Measurements from ENCODE around the gene RNU7-1.
"Not testable (repeated sequence)": the region's sequence is repeated elsewhere in the genome, so short reads cannot be mapped to it uniquely, and the experiment has no call there.

RNU7-1 gene

GRCh38 chr12:6943722-6944380 is at the start of gene RNU7-1, which contains the start of gene C12orf57:
TSS of gene RNU7-1 (plus strand) at chr12:6943816.
TSS of gene C12orf57 (plus strand) at chr12:6944022. CDS start at chr12:6944122, 100 bp downstream.
- no peak for FAIRE-seq

GRCh38 chr12:6894321-6894720 is 49.3 kb upstream of the RNU7-1 start:
- no peak for FAIRE-seq

- no peak for FAIRE-seq
Observed at GRCh38 chr12:6896846-6897435, 46.7 kb upstream of the RNU7-1 start.

GRCh38 chr12:6899427-6899826 is 44.2 kb upstream of the RNU7-1 start:
- FAIRE-seq = no peak

- no peak for FAIRE-seq
Observed at GRCh38 chr12:6899837-6900519, 43.6 kb upstream of the RNU7-1 start.

GRCh38 chr12:6902448-6902847 is 41.2 kb upstream of the RNU7-1 start:
- no peak for FAIRE-seq

- no peak for FAIRE-seq
Observed at GRCh38 chr12:6903722-6904121, 39.9 kb upstream of the RNU7-1 start.

GRCh38 chr12:6904280-6905276 is 39.0 kb upstream of the RNU7-1 start, which contains the start of gene LRRC23:
TSS of gene LRRC23 (plus strand) at chr12:6904822. CDS start at chr12:6905634, 812 bp downstream.
- FAIRE-seq = peak; percentile 95

GRCh38 chr12:6905414-6906040 is 38.1 kb upstream of the RNU7-1 start:
- no peak for FAIRE-seq

- not testable (repeated sequence) for FAIRE-seq
Observed at GRCh38 chr12:6908141-6908540, 35.5 kb upstream of the RNU7-1 start.

- FAIRE-seq = no peak
Observed at GRCh38 chr12:6909421-6910145, 34.0 kb upstream of the RNU7-1 start.

- FAIRE-seq = no peak
Observed at GRCh38 chr12:6912164-6912935, 31.3 kb upstream of the RNU7-1 start.

GRCh38 chr12:6914246-6914946 is 29.2 kb upstream of the RNU7-1 start, which contains the start of gene ENO2:
TSS of gene ENO2 (plus strand) at chr12:6914580. CDS start at chr12:6915833, 1,253 bp downstream.
- no peak for FAIRE-seq

- FAIRE-seq = no peak
Observed at GRCh38 chr12:6914947-6915788, 28.4 kb upstream of the RNU7-1 start.

- no peak for FAIRE-seq
Observed at GRCh38 chr12:6915789-6916285, 27.8 kb upstream of the RNU7-1 start.

- FAIRE-seq = no peak
Observed at GRCh38 chr12:6916426-6917200, 27.0 kb upstream of the RNU7-1 start.

- no peak for FAIRE-seq
Observed at GRCh38 chr12:6917491-6918231, 26.0 kb upstream of the RNU7-1 start.

Data from TTC549 (cell line).